WTC11 (cell line): ENCODE measurements around the gene GPR84. TPM values are rescaled to one million over a fixed set of nuclear protein-coding genes. Genes with fewer than 3 reads are reported as not detected.

Experiments
- ATAC-seq: fragments of 200-7000 bp; cut with Tn5 transposase; 2 replicates; pipeline ENCODE4 v1.10.0; 2021; ENCODE audit warnings: mild to moderate bottlenecking, moderate library complexity
- Bru-seq: library from RNA; stranded (reverse); fragments of 400-500 nt; gene quantifications from one replicate; lab custom pipeline; 2021; lab: Mats Ljungman, UMichigan
- CTCF ChIA-PET: fragments of 300-600 bp; sonication (Branson Sonifier 250); formaldehyde crosslinking; loops from one replicate; lab custom pipeline; 2021; ENCODE audit warnings: antibody characterized with exemption; lab: Charles Lee
- POLR2A ChIA-PET: fragments of 350-600 bp; sonication (Branson Sonifier 250); formaldehyde crosslinking; loops from one replicate; lab custom pipeline; 2021; ENCODE audit warnings: antibody characterized with exemption; lab: Charles Lee
- DNase-seq: peaks from one replicate; pipeline ENCODE4 v3.0.0; 2021; ENCODE audit warnings: low spot score
- H3K27ac Mint-ChIP-seq: 2 replicates; pipeline ENCODE4 v1.8.0; 2021; ENCODE audit warnings: mixed read lengths
- H3K27me3 Mint-ChIP-seq: 2 replicates; pipeline ENCODE4 v1.8.0; 2021; ENCODE audit warnings: low read depth, mild to moderate bottlenecking, moderate library complexity, mixed read lengths
- H3K36me3 Mint-ChIP-seq: 2 replicates; pipeline ENCODE4 v1.8.0; 2021; ENCODE audit warnings: mixed read lengths
- H3K4me1 Mint-ChIP-seq: 2 replicates; pipeline ENCODE4 v1.8.0; 2022; ENCODE audit warnings: mixed read lengths
- H3K4me3 Mint-ChIP-seq: 2 replicates; pipeline ENCODE4 v1.8.0; 2021; ENCODE audit warnings: mild to moderate bottlenecking, moderate library complexity, mixed read lengths
- H3K9me3 Mint-ChIP-seq: 2 replicates; pipeline ENCODE4 v1.8.0; 2021; ENCODE audit warnings: mixed read lengths
- ELF4 ChIP-seq: sonication (generic); formaldehyde crosslinking; IDR thresholded peaks from 2 replicates; pipeline ENCODE4 v1.8.1; 2022; ENCODE audit warnings: low read depth, mild to moderate bottlenecking, moderate library complexity, missing genetic modification reagents
- ETV6 ChIP-seq: sonication (generic); formaldehyde crosslinking; IDR thresholded peaks from 2 replicates; pipeline ENCODE4 v1.8.1; 2022; ENCODE audit warnings: mild to moderate bottlenecking, missing genetic modification reagents
- GABPB1 ChIP-seq: sonication (generic); formaldehyde crosslinking; IDR thresholded peaks from 2 replicates; pipeline ENCODE4 v1.8.1; 2023; ENCODE audit warnings: mild to moderate bottlenecking, missing genetic modification reagents
- GTF2I ChIP-seq: fragments of 250-450 bp; sonication (Bioruptor Pico); conservative IDR thresholded peaks from 2 replicates; pipeline ENCODE4 v1.4.0; 2021; ENCODE audit warnings: mild to moderate bottlenecking
- MYBL2 ChIP-seq: sonication (generic); formaldehyde crosslinking; IDR thresholded peaks from 2 replicates; pipeline ENCODE4 v1.8.1; 2023; ENCODE audit warnings: mild to moderate bottlenecking, moderate library complexity, missing genetic modification reagents
- OVOL2 ChIP-seq: fragments of 250-450 bp; sonication (Bioruptor Pico); IDR thresholded peaks from 2 replicates; pipeline ENCODE4 v1.9.0; 2021; ENCODE audit warnings: mild to moderate bottlenecking, borderline replicate concordance
- RELA ChIP-seq: sonication (generic); formaldehyde crosslinking; IDR thresholded peaks from 2 replicates; pipeline ENCODE4 v1.8.1; 2022; ENCODE audit warnings: missing genetic modification reagents, mild to moderate bottlenecking, borderline replicate concordance
- TEAD1 ChIP-seq: sonication (generic); formaldehyde crosslinking; IDR thresholded peaks from 2 replicates; pipeline ENCODE4 v1.8.0; 2022; ENCODE audit warnings: mild to moderate bottlenecking, missing genetic modification reagents
- ZNF232 ChIP-seq: sonication (generic); formaldehyde crosslinking; IDR thresholded peaks from 2 replicates; pipeline ENCODE4 v1.8.0; 2022; ENCODE audit warnings: mild to moderate bottlenecking, missing genetic modification reagents
- ZNF263 ChIP-seq: sonication (generic); formaldehyde crosslinking; IDR thresholded peaks from 2 replicates; pipeline ENCODE4 v1.8.1; 2022; ENCODE audit warnings: low read depth, mild to moderate bottlenecking, moderate library complexity, missing genetic modification reagents
- ZNF317 ChIP-seq: sonication (generic); formaldehyde crosslinking; IDR thresholded peaks from 2 replicates; pipeline ENCODE4 v1.8.1; 2023; ENCODE audit warnings: low read depth, mild to moderate bottlenecking, moderate library complexity, missing genetic modification reagents, borderline replicate concordance
- ZNF671 ChIP-seq: fragments of 250-450 bp; sonication (Bioruptor Pico); IDR thresholded peaks from 2 replicates; pipeline ENCODE4 v1.8.0; 2021; ENCODE audit warnings: mild to moderate bottlenecking
- long read RNA-seq, 3 experiments: library from RNA in 1 of 3; library from capped mRNA in 1 of 3; library from polyadenylated mRNA in 1 of 3; unstranded in 2 of 3; stranded (forward) in 1 of 3; transcript quantifications; one replicate each; pipeline ENCODE4 v2.0.0, GENCODE V29; 2021
- total RNA-seq: library from RNA; stranded (reverse); gene quantifications from 3 replicates; pipeline ENCODE4 v1.2.3, GENCODE V29; 2021
- TF ChIP-seq, protein P1 (sequence below): sonication (generic); formaldehyde crosslinking; IDR thresholded peaks from 2 replicates; pipeline ENCODE4 v1.8.0; 2022; ENCODE audit warnings: mild to moderate bottlenecking, missing genetic modification reagents
- TF ChIP-seq, protein P2 (sequence below): sonication (generic); formaldehyde crosslinking; conservative IDR thresholded peaks from 2 replicates; pipeline ENCODE4 v1.8.1; 2022; ENCODE audit warnings: mild to moderate bottlenecking, missing genetic modification reagents
- TF ChIP-seq, protein P3 (sequence below): sonication (generic); formaldehyde crosslinking; IDR thresholded peaks from 2 replicates; pipeline ENCODE4 v1.8.1; 2022; ENCODE audit warnings: low read depth, missing genetic modification reagents, borderline replicate concordance
- TF ChIP-seq, protein P4 (sequence below): fragments of 250-450 bp; sonication (Bioruptor Pico); IDR thresholded peaks from 2 replicates; pipeline ENCODE4 v2.1.2; 2022; ENCODE audit warnings: mild to moderate bottlenecking, moderate library complexity
- TF ChIP-seq, protein P5 (sequence below): sonication (generic); formaldehyde crosslinking; IDR thresholded peaks from 2 replicates; pipeline ENCODE4 v1.8.1; 2022; ENCODE audit warnings: mild to moderate bottlenecking, missing genetic modification reagents, moderate library complexity, borderline replicate concordance
- TF ChIP-seq, protein P6 (sequence below): sonication (generic); formaldehyde crosslinking; IDR thresholded peaks from 2 replicates; pipeline ENCODE4 v1.8.1; 2023; ENCODE audit warnings: mild to moderate bottlenecking, missing genetic modification reagents, borderline replicate concordance

Gene GPR84
- total RNA-seq: 0.13 TPM in 1 of 3 replicates, not detected in the others
- Bru-seq, nascent RNA: percentile 13 among the genes with signal in this experiment
- long read RNA-seq, experiment 1: 0 reads
- long read RNA-seq, experiment 2: 0 reads
- long read RNA-seq, experiment 3: 0 reads

DNA sequence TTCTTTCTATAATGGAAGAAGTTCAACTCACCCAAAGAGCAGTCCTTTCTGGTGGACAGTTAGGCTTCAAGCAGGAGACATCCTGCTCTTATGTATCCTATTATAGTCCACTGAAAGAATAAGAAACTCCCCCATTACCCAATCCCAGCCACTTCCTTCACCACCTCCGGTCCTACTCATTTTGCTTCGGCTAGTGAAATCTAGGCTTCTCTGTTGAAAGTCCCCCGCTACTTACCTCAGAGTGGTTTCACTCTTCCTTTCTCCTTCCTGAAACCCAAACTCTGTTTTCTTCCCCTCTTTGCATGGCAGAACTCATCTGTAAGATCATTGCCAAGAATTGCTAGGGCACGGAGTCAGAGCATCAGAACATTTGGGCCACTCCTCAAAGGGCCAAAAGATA lies at the start of gene GPR84:
GPR84 (minus strand) TSS at position 74 of the 400 bp plus-strand sequence. CDS start 635 bp downstream, outside the sequence.
- POLR2A ChIA-PET: no interaction called here
- Mint-ChIP-seq H3K4me3 (no peak within 1 kb of the TSS), H3K9me3 (no peaks in the 10 kb centered on the region), H3K4me1 (peaks cover 22% of the 10 kb centered on the region), H3K36me3 (no peaks in the 10 kb centered on the region), H3K27me3 (peaks cover 47% of the 10 kb centered on the region), H3K27ac (no peak within 1 kb of the TSS)
- no peak for ATAC-seq
- TF ChIP-seq RELA (CRISPR knock-in tag) (no peak), GABPB1 (CRISPR knock-in tag) (no peak), OVOL2 (CRISPR knock-in tag) (no peak), MYBL2 (CRISPR knock-in tag) (no peak), TEAD1 (no peak), ZNF671 (CRISPR knock-in tag) (no peak), ZNF317 (CRISPR knock-in tag) (no peak), ZNF263 (CRISPR knock-in tag) (no peak), GTF2I (CRISPR knock-in tag) (no peak), ELF4 (CRISPR knock-in tag) (no peak), ETV6 (CRISPR knock-in tag) (no peak), ZNF232 (CRISPR knock-in tag) (no peak)
- TF ChIP-seq, protein P1, sequence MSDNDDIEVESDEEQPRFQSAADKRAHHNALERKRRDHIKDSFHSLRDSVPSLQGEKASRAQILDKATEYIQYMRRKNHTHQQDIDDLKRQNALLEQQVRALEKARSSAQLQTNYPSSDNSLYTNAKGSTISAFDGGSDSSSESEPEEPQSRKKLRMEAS (CRISPR knock-in tag): no peak
- TF ChIP-seq, protein P2, sequence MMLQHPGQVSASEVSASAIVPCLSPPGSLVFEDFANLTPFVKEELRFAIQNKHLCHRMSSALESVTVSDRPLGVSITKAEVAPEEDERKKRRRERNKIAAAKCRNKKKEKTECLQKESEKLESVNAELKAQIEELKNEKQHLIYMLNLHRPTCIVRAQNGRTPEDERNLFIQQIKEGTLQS (CRISPR knock-in tag): no peak
- TF ChIP-seq, protein P3, sequence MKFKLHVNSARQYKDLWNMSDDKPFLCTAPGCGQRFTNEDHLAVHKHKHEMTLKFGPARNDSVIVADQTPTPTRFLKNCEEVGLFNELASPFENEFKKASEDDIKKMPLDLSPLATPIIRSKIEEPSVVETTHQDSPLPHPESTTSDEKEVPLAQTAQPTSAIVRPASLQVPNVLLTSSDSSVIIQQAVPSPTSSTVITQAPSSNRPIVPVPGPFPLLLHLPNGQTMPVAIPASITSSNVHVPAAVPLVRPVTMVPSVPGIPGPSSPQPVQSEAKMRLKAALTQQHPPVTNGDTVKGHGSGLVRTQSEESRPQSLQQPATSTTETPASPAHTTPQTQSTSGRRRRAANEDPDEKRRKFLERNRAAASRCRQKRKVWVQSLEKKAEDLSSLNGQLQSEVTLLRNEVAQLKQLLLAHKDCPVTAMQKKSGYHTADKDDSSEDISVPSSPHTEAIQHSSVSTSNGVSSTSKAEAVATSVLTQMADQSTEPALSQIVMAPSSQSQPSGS (CRISPR knock-in tag): no peak
- TF ChIP-seq, protein P4, sequence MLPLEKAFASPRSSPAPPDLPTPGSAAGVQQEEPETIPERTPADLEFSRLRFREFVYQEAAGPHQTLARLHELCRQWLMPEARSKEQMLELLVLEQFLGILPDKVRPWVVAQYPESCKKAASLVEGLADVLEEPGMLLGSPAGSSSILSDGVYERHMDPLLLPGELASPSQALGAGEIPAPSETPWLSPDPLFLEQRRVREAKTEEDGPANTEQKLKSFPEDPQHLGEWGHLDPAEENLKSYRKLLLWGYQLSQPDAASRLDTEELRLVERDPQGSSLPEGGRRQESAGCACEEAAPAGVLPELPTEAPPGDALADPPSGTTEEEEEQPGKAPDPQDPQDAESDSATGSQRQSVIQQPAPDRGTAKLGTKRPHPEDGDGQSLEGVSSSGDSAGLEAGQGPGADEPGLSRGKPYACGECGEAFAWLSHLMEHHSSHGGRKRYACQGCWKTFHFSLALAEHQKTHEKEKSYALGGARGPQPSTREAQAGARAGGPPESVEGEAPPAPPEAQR (CRISPR knock-in tag): no peak
- TF ChIP-seq, protein P5, sequence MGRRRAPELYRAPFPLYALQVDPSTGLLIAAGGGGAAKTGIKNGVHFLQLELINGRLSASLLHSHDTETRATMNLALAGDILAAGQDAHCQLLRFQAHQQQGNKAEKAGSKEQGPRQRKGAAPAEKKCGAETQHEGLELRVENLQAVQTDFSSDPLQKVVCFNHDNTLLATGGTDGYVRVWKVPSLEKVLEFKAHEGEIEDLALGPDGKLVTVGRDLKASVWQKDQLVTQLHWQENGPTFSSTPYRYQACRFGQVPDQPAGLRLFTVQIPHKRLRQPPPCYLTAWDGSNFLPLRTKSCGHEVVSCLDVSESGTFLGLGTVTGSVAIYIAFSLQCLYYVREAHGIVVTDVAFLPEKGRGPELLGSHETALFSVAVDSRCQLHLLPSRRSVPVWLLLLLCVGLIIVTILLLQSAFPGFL (CRISPR knock-in tag): no peak
- TF ChIP-seq, protein P6, sequence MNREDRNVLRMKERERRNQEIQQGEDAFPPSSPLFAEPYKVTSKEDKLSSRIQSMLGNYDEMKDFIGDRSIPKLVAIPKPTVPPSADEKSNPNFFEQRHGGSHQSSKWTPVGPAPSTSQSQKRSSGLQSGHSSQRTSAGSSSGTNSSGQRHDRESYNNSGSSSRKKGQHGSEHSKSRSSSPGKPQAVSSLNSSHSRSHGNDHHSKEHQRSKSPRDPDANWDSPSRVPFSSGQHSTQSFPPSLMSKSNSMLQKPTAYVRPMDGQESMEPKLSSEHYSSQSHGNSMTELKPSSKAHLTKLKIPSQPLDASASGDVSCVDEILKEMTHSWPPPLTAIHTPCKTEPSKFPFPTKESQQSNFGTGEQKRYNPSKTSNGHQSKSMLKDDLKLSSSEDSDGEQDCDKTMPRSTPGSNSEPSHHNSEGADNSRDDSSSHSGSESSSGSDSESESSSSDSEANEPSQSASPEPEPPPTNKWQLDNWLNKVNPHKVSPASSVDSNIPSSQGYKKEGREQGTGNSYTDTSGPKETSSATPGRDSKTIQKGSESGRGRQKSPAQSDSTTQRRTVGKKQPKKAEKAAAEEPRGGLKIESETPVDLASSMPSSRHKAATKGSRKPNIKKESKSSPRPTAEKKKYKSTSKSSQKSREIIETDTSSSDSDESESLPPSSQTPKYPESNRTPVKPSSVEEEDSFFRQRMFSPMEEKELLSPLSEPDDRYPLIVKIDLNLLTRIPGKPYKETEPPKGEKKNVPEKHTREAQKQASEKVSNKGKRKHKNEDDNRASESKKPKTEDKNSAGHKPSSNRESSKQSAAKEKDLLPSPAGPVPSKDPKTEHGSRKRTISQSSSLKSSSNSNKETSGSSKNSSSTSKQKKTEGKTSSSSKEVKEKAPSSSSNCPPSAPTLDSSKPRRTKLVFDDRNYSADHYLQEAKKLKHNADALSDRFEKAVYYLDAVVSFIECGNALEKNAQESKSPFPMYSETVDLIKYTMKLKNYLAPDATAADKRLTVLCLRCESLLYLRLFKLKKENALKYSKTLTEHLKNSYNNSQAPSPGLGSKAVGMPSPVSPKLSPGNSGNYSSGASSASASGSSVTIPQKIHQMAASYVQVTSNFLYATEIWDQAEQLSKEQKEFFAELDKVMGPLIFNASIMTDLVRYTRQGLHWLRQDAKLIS (CRISPR knock-in tag): no peak
- CTCF ChIA-PET: no interaction called here
- DNase-seq: no peak
